Astrocyte (in vitro differentiated cells and primary cell): Measurements from ENCODE around the gene TOP1. TPM values are rescaled to one million over a fixed set of nuclear protein-coding genes. Genes with fewer than 3 reads are reported as not detected.

Experiments
- DNase-seq: peaks from one replicate; pipeline ENCODE4 v3.0.0-alpha.2; 2010; ENCODE audit warnings: low read depth
- FAIRE-seq: peaks from 2 replicates; lab custom pipeline; 2011; peaks lifted over from hg19 to GRCh38; lab: Jason Lieb, UNC
- H2AFZ ChIP-seq: 2 replicates; pipeline ENCODE4 v1.6.0; 2012; ENCODE audit warnings: low read depth, low read length, inconsistent platforms
- H3K27ac ChIP-seq: 2 replicates; pipeline ENCODE4 v1.5.1; 2011; ENCODE audit warnings: low read depth, low read length, inconsistent platforms
- H3K27me3 ChIP-seq: 2 replicates; pipeline ENCODE4 v1.6.0; 2011; ENCODE audit warnings: low read length, inconsistent platforms; ENCODE audit not compliant: insufficient read depth
- H3K36me3 ChIP-seq: 2 replicates; pipeline ENCODE4 v1.5.1; 2011; ENCODE audit warnings: low read length, inconsistent platforms; ENCODE audit not compliant: insufficient read depth
- H3K4me1 ChIP-seq: 2 replicates; pipeline ENCODE4 v1.5.1; 2011; ENCODE audit warnings: low read length, inconsistent platforms; ENCODE audit not compliant: insufficient read depth
- H3K4me2 ChIP-seq: 2 replicates; pipeline ENCODE4 v1.6.0; 2012; ENCODE audit warnings: low read length, inconsistent platforms
- H3K4me3 ChIP-seq: 2 replicates; pipeline ENCODE4 v1.5.1; 2011; ENCODE audit warnings: low read depth, mild to moderate bottlenecking, low read length, inconsistent platforms; ENCODE audit not compliant: insufficient read depth
- H3K79me2 ChIP-seq: 2 replicates; pipeline ENCODE4 v1.6.0; 2012; ENCODE audit warnings: mild to moderate bottlenecking, low read length, inconsistent platforms; ENCODE audit not compliant: insufficient read depth
- H3K9ac ChIP-seq: 2 replicates; pipeline ENCODE4 v1.6.0; 2012; ENCODE audit warnings: mild to moderate bottlenecking, low read length, inconsistent platforms
- H3K9me3 ChIP-seq: 2 replicates; pipeline ENCODE4 v1.5.1; 2012; ENCODE audit warnings: low read depth, mild to moderate bottlenecking, low read length, inconsistent platforms; ENCODE audit not compliant: insufficient read depth
- H4K20me1 ChIP-seq: 2 replicates; pipeline ENCODE4 v1.6.0; 2012; ENCODE audit warnings: low read length, inconsistent platforms; ENCODE audit not compliant: insufficient read depth
- H3K27ac Mint-ChIP-seq: one replicate; pipeline ENCODE4 v1.8.0; 2021; ENCODE audit warnings: mild to moderate bottlenecking, mixed read lengths; ENCODE audit not compliant: unreplicated experiment
- H3K27me3 Mint-ChIP-seq: one replicate; pipeline ENCODE4 v1.8.0; 2021; ENCODE audit warnings: low read depth, mixed read lengths; ENCODE audit not compliant: unreplicated experiment
- H3K36me3 Mint-ChIP-seq: one replicate; pipeline ENCODE4 v1.8.0; 2021; ENCODE audit warnings: low read depth, mixed read lengths; ENCODE audit not compliant: unreplicated experiment
- H3K4me1 Mint-ChIP-seq: one replicate; pipeline ENCODE4 v1.8.0; 2021; ENCODE audit warnings: low read depth, mixed read lengths; ENCODE audit not compliant: unreplicated experiment
- H3K4me3 Mint-ChIP-seq: one replicate; pipeline ENCODE4 v1.8.0; 2021; ENCODE audit warnings: mild to moderate bottlenecking, moderate library complexity, mixed read lengths; ENCODE audit not compliant: unreplicated experiment
- H3K9me3 Mint-ChIP-seq: one replicate; pipeline ENCODE4 v1.8.0; 2021; ENCODE audit warnings: mild to moderate bottlenecking, mixed read lengths; ENCODE audit not compliant: unreplicated experiment
- EZH2 ChIP-seq: IDR thresholded peaks from 2 replicates; pipeline ENCODE4 v1.6.1; 2012; ENCODE audit warnings: mild to moderate bottlenecking, low read length, inconsistent platforms; ENCODE audit not compliant: insufficient read depth
- total RNA-seq: library from RNA; stranded (reverse); gene quantifications from 2 replicates; pipeline ENCODE4 v1.2.1, GENCODE V29; 2021
- TF ChIP-seq, protein P1 (sequence below): IDR thresholded peaks from 2 replicates; pipeline ENCODE4 v1.5.1; 2011; ENCODE audit warnings: low read depth, mild to moderate bottlenecking, inconsistent platforms, low read length, moderate library complexity; ENCODE audit not compliant: insufficient read depth

TOP1 gene
- total RNA-seq, 1 donor from 2014 or later = 63.5 TPM

DNA sequence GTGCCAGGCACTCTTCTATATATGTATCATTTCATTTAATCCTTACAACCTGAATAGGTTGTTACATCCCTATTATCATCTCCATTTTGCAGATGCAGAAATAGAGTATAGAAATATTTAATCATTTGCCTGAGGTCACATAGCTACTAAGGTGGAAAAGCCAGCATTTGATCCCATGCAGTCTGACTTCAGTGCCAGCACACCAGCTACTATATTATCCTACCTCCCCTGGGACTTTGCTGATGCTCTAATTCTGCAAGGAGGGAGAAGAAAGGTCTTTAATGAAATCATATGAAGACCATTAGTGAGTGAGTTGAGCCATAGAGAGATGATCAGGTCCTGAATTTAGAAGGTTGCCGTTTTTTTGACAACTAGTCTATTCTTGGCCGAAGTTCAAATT is 53.7 kb downstream of the TOP1 start:
- no peaks in the 10 kb centered on the region for H3K9me3 ChIP-seq
- H3K9ac ChIP-seq = no peak overlapping the region
- no peak overlapping the region for H3K4me3 ChIP-seq
- H3K27me3 ChIP-seq = no peaks in the 10 kb centered on the region
- Mint-ChIP-seq H3K27me3 (no peaks in the 10 kb centered on the region), H3K27ac (no peak overlapping the region), H3K9me3 (no peaks in the 10 kb centered on the region), H3K36me3 (peaks cover 12% of the 10 kb centered on the region), H3K4me3 (no peak overlapping the region), H3K4me1 (peaks cover 21% of the 10 kb centered on the region)
- peaks cover 45% of the 10 kb centered on the region for H3K36me3 ChIP-seq
- H3K4me2 ChIP-seq = no peak overlapping the region
- H3K4me1 ChIP-seq = peaks cover 5% of the 10 kb centered on the region
- no peak overlapping the region for H3K27ac ChIP-seq
- TF ChIP-seq EZH2 = no peak
- TF ChIP-seq, protein P1, sequence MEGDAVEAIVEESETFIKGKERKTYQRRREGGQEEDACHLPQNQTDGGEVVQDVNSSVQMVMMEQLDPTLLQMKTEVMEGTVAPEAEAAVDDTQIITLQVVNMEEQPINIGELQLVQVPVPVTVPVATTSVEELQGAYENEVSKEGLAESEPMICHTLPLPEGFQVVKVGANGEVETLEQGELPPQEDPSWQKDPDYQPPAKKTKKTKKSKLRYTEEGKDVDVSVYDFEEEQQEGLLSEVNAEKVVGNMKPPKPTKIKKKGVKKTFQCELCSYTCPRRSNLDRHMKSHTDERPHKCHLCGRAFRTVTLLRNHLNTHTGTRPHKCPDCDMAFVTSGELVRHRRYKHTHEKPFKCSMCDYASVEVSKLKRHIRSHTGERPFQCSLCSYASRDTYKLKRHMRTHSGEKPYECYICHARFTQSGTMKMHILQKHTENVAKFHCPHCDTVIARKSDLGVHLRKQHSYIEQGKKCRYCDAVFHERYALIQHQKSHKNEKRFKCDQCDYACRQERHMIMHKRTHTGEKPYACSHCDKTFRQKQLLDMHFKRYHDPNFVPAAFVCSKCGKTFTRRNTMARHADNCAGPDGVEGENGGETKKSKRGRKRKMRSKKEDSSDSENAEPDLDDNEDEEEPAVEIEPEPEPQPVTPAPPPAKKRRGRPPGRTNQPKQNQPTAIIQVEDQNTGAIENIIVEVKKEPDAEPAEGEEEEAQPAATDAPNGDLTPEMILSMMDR = no peak
- H4K20me1 ChIP-seq = peaks cover 31% of the 10 kb centered on the region
- DNase-seq (no peak), FAIRE-seq (no peak)
- peaks cover 23% of the 10 kb centered on the region for H3K79me2 ChIP-seq
- H2AFZ ChIP-seq = no peak overlapping the region

DNA sequence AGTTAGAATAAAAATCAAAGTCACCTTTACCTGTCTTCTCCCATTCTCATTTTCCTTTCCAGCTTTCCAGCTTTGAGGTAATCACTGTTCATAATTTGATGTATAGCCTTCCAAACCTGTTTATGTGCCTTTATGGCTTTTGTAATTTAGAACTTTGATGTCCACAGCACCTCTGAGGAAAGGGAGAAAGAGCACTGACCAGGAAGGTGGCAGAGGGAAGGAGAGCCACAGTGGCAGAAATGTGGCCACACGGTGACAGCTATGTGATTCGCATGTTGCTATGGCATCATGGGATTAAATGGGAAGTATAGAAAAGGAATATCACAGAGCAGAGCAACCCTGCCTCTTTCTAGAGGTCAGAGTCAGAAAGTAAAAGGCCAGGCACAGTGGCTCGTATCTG is 57.0 kb downstream of the TOP1 start:
- Histone ChIP-seq H3K4me1 (no peaks in the 10 kb centered on the region), H2AFZ (no peak overlapping the region), H3K9me3 (no peaks in the 10 kb centered on the region), H3K36me3 (peaks cover 38% of the 10 kb centered on the region), H3K4me3 (no peak overlapping the region), H3K4me2 (no peak overlapping the region), H3K9ac (no peak overlapping the region), H4K20me1 (peaks cover 26% of the 10 kb centered on the region), H3K79me2 (peaks cover 3% of the 10 kb centered on the region), H3K27ac (no peak overlapping the region), H3K27me3 (no peaks in the 10 kb centered on the region)
- H3K4me3 Mint-ChIP-seq = no peak overlapping the region
- no peak for FAIRE-seq
- DNase-seq = no peak
- no peak overlapping the region for H3K27ac Mint-ChIP-seq
- H3K36me3 Mint-ChIP-seq = peaks cover 12% of the 10 kb centered on the region
- no peaks in the 10 kb centered on the region for H3K27me3 Mint-ChIP-seq
- H3K9me3 Mint-ChIP-seq = no peaks in the 10 kb centered on the region
- TF ChIP-seq EZH2 = no peak
- TF ChIP-seq, protein P1 = no peak
- peaks cover 11% of the 10 kb centered on the region for H3K4me1 Mint-ChIP-seq

DNA sequence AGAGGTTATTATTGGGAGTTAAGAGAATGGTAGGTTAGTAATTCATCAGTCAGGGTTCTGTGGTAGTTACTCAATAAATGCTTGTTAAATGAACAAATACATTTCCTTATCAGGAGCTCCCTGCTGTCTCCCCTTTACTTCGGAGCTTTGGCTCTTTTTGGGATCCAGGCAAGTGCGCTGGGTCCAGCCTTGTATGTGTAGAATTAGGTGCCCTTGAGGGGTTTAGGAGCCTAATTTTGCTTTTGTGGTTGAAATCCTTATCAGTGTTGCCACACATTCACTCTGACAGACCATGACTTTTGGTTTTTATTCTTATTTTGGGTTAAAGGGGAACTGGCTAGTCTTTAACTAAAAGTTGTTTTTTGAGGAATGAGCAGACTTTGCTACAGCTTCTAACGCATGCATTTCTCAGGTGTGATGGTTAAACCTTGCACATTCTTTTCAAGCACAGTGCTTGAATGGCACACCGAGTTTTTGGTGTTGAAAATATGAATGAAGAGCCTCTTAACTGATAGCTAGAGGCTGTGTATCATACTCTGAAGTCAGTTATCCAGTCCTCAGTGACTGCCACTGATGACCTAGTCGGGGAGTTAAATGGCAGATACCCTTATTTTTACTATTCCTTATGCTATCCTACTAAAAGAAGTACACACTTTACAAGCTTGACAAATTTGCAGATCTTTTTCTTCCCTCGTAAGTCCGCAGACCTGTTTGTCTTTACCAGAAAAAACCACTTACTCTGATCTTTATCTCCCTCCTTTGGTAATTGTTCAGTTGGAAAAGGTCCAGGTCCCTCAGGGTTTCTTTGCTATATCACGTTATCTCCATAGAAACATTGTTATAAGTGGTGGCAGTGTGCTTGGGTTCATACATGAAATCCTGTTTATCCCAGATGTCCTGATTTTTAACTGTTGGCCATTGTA is 58.0 kb downstream of the TOP1 start:
- no peak overlapping the region for H3K4me3 Mint-ChIP-seq
- no peak for DNase-seq
- H3K4me3 ChIP-seq = no peak overlapping the region
- H3K27me3 Mint-ChIP-seq = no peaks in the 10 kb centered on the region
- H2AFZ ChIP-seq = no peak overlapping the region
- H4K20me1 ChIP-seq = peaks cover 21% of the 10 kb centered on the region
- no peaks in the 10 kb centered on the region for H3K9me3 Mint-ChIP-seq
- no peaks in the 10 kb centered on the region for H3K4me1 ChIP-seq
- no peak overlapping the region for H3K27ac ChIP-seq
- no peak overlapping the region for H3K4me2 ChIP-seq
- H3K27me3 ChIP-seq = no peaks in the 10 kb centered on the region
- H3K36me3 ChIP-seq = peaks cover 36% of the 10 kb centered on the region
- H3K9ac ChIP-seq = no peak overlapping the region
- peaks cover 6% of the 10 kb centered on the region for H3K79me2 ChIP-seq
- no peak for FAIRE-seq
- TF ChIP-seq EZH2 = no peak
- TF ChIP-seq, protein P1 = no peak
- no peak overlapping the region for H3K27ac Mint-ChIP-seq
- peaks cover 11% of the 10 kb centered on the region for H3K36me3 Mint-ChIP-seq
- peaks cover 2% of the 10 kb centered on the region for H3K4me1 Mint-ChIP-seq
- no peaks in the 10 kb centered on the region for H3K9me3 ChIP-seq
